Muscle of leg (tissue), 11 donors: ENCODE data around the gene MPRIP. TPM values are rescaled to one million over a fixed set of nuclear protein-coding genes. Genes with fewer than 3 reads are reported as not detected.
A peak's percentile ranks its signal among the peaks of the same experiment; 100 is the strongest.

ENCODE experiments used
- DNase-seq: peaks from one replicate; pipeline ENCODE4 v3.0.0; 2013
- H3K27ac ChIP-seq: one replicate; pipeline ENCODE4 v1.5.1; 2013; ENCODE audit warnings: mild to moderate bottlenecking, low read length, control low read depth
- H3K27me3 ChIP-seq: one replicate; pipeline ENCODE4 v1.6.1; 2013; ENCODE audit warnings: low read length; ENCODE audit not compliant: control insufficient read depth, insufficient read depth
- H3K36me3 ChIP-seq: one replicate; pipeline ENCODE4 v1.6.1; 2013; ENCODE audit warnings: low read length; ENCODE audit not compliant: control insufficient read depth, insufficient read depth
- H3K4me1 ChIP-seq: one replicate; pipeline ENCODE4 v1.6.1; 2013; ENCODE audit warnings: low read length; ENCODE audit not compliant: control insufficient read depth, insufficient read depth
- H3K4me3 ChIP-seq: one replicate; pipeline ENCODE4 v1.5.1; 2013; ENCODE audit warnings: low read length, control low read depth
- H3K9me3 ChIP-seq: replicated peaks from 2 replicates; pipeline ENCODE4 v1.6.1; 2013; ENCODE audit warnings: low read depth, low read length; ENCODE audit not compliant: control insufficient read depth
- WGBS: methylation state at CpG from one replicate; pipeline ENCODE4 v1.1.5; 2013; ENCODE audit warnings: missing lambda C conversion rate; ENCODE audit not compliant: insufficient coverage; 5-methylcytosine and 5-hydroxymethylcytosine counted together
- polyA plus RNA-seq, 8 donors: library from polyadenylated mRNA; unstranded; fragments of 120-200 nt; gene quantifications; one replicate each; pipeline versions ENCODE4 v1.2.1 to v1.2.3, GENCODE V29; 2013; ENCODE audit warnings: inconsistent platforms in 1 of 8, low replicate concordance in 1 of 8; ENCODE audit not compliant: insufficient read length in 8 of 8, insufficient read depth in 1 of 8
- total RNA-seq: library from RNA; stranded (reverse); fragments of 120-200 nt; gene quantifications from one replicate; pipeline ENCODE4 v1.2.4, GENCODE V29; 2013

The MPRIP gene
- total and polyA plus RNA-seq, 9 donors = 144 to 211 (median 198) TPM

DNA sequence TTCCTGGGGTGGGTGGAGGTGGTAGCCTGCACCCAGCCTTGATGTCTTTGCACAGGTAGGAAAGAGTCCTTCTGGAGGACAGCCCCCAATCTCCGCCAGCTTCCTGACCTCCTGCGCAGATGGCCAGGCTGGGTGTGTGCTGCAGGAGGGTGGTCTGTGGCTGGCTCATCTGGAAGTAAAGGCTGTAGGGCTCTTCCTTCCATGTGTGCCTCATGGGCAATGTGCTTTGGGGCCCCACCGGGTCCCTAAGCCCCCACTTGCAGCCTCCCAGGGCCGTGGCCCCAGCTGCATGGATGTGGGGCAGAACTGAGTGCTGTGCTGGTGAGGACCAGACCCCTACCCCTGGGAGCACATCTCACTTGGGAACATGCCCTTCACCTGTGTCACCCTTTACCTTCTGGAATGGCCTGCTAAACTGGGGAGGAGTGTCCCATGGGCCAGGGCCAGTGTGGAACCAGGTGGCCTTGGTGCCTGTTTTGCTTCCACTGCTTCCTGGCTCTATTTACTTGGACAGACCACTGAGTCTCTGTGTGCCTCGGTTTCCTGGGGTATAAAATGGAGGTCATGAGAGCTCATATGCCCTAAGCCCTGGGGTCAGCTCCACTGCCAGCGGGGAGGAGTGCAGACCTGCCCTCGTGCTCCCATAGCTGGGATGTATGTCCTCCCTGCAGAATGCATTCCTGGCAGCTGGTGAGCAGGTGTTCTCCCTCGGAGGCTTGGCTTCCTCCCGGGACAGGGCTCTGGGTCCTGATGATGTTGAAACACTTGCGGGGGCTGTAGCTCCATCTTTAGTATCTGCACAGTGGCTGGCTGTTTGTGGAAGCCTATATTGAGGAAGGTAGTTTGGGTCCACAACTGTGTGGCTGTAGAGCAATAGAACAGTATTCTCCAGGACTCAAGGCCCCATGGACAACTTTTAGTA lies 18.0 kb downstream of the MPRIP start:
- no peak for DNase-seq
- 71% methylated on average over 6 of the region's 10 CpGs for WGBS
- peaks cover 77% of the 10 kb centered on the region for H3K4me1 ChIP-seq
- no peaks in the 10 kb centered on the region for H3K9me3 ChIP-seq
- H3K36me3 ChIP-seq = peaks cover 34% of the 10 kb centered on the region
- no peak overlapping the region for H3K27ac ChIP-seq
- H3K27me3 ChIP-seq = no peaks in the 10 kb centered on the region
- H3K4me3 ChIP-seq = no peak overlapping the region

DNA sequence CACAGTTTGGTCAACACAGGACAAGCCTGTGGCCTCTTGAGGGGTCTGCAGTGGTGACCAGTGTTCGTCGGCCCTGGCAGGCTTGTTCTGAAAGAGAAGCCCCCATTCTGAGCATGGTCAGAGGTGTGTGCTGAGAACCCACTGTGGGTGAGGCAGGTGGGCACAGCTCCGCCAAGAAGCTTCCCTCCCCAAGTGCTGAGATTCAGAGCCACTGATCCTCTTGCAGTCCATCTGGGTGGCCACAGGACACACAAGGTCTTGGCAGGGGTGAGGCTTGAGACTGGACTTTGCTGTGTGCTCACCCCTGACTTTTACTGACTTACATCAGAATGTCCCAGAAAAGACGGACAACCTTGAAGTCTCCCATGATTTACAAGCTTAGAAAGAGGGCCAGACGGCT lies 18.7 kb downstream of the MPRIP start:
- H3K27ac ChIP-seq = no peak overlapping the region
- DNase-seq = no peak

GRCh38 chr17:17061516-17061915 lies 19.3 kb downstream of the MPRIP start:
- Histone ChIP-seq H3K27me3 (no peaks in the 10 kb centered on the region), H3K4me1 (peaks cover 65% of the 10 kb centered on the region), H3K27ac (no peak overlapping the region), H3K4me3 (no peak overlapping the region), H3K36me3 (peaks cover 34% of the 10 kb centered on the region), H3K9me3 (no peaks in the 10 kb centered on the region)
- DNase-seq = no peak
- WGBS = 71% methylated on average over 3 of the region's 3 CpGs

More for the DNA sequence above, 18.7 kb downstream of the MPRIP start:
- peaks cover 70% of the 10 kb centered on the region for H3K4me1 ChIP-seq
- no peaks in the 10 kb centered on the region for H3K27me3 ChIP-seq
- no peak overlapping the region for H3K4me3 ChIP-seq
- peaks cover 34% of the 10 kb centered on the region for H3K36me3 ChIP-seq
- WGBS = 76% methylated on average over 3 of the region's 5 CpGs
- no peaks in the 10 kb centered on the region for H3K9me3 ChIP-seq

DNA sequence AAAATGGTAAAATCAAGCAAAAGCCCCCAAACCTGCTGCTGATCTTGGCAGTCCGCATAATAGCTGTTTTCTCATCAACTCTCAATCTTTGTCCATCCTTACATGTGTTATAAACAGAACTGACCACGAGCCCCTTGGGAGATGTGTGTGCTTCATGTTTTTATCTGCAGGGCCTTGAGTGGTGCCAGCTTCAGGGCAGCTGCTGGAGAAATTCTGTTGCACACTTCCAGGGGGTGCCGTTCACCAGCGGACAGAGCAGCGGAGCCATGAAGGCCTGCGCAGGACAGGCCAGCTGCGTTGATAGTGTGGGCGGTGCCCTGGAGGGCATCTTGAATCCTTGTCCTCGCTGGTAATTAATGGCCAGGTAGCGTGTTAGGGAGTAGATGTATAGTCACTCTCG lies 20.1 kb downstream of the MPRIP start:
- no peak overlapping the region for H3K27ac ChIP-seq
- 96% methylated on average over 7 of the region's 11 CpGs for WGBS
- no peaks in the 10 kb centered on the region for H3K27me3 ChIP-seq
- H3K9me3 ChIP-seq = no peaks in the 10 kb centered on the region
- H3K4me3 ChIP-seq = no peak overlapping the region
- no peak for DNase-seq
- H3K36me3 ChIP-seq = peaks cover 30% of the 10 kb centered on the region
- peaks cover 56% of the 10 kb centered on the region for H3K4me1 ChIP-seq

DNA sequence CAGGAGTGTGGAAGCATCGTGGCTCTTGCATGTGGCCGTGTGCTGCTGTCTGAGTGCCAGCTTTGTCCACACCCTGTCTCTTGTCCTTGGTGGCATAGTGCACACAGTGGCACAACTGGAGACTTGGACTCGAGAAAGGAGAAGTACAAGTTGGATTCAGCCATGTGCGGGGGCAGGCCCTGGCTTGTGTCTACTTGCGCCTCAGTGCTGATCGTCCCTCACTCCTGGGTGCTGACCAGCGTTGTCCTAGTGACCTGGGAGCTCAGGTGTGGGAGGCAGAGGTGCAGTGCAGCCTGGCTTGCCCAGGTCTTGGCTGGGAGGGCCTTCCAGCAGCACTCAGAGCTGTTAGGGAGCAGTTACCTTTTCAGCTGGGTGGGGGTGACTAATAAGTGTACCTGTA lies 20.6 kb downstream of the MPRIP start:
- 80% methylated on average over 7 of the region's 7 CpGs for WGBS
- DNase-seq = no peak
- Histone ChIP-seq H3K27ac (no peak overlapping the region), H3K27me3 (no peaks in the 10 kb centered on the region), H3K36me3 (peaks cover 26% of the 10 kb centered on the region), H3K4me3 (no peak overlapping the region), H3K9me3 (no peaks in the 10 kb centered on the region), H3K4me1 (peaks cover 53% of the 10 kb centered on the region)

- Histone ChIP-seq H3K9me3 (no peaks in the 10 kb centered on the region), H3K27ac (no peak overlapping the region), H3K36me3 (peaks cover 22% of the 10 kb centered on the region), H3K4me3 (no peak overlapping the region), H3K27me3 (no peaks in the 10 kb centered on the region), H3K4me1 (peaks cover 46% of the 10 kb centered on the region)
- DNase-seq = peak; percentile 59
- WGBS = 75% methylated on average over 8 of the region's 12 CpGs
Measured at GRCh38 chr17:17063546-17064122, 21.4 kb downstream of the MPRIP start.

GRCh38 chr17:17064322-17064721 lies 22.1 kb downstream of the MPRIP start:
- no peak overlapping the region for H3K27ac ChIP-seq
- H3K27me3 ChIP-seq = no peaks in the 10 kb centered on the region
- H3K9me3 ChIP-seq = no peaks in the 10 kb centered on the region
- H3K4me1 ChIP-seq = peaks cover 43% of the 10 kb centered on the region
- peaks cover 22% of the 10 kb centered on the region for H3K36me3 ChIP-seq
- WGBS = 92% methylated on average over 7 of the region's 7 CpGs
- H3K4me3 ChIP-seq = no peak overlapping the region
- no peak for DNase-seq

DNA sequence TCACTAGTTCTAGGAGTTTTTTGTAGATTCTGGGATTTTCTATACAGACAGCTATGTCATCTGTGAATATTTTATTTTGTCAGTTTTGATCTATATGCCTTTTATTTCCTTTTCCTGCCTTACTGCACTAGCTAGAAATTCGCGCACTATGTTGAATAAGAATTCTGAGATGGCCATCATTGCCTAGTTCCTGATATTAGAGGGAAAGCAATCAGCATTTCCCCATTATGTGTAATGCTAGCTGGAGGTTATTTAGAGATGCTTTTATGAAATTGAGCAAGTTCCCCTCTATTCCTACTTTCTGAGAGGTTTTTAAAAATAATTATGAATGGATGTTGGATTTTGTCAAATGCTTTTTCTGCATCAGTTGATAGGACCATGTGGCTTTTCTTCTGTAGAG lies 23.8 kb downstream of the MPRIP start:
- Histone ChIP-seq H3K36me3 (peaks cover 18% of the 10 kb centered on the region), H3K27ac (no peak overlapping the region), H3K27me3 (no peaks in the 10 kb centered on the region), H3K4me1 (peaks cover 28% of the 10 kb centered on the region), H3K9me3 (no peaks in the 10 kb centered on the region), H3K4me3 (no peak overlapping the region)
- no peak for DNase-seq
- no CpG with 5 or more reads among the region's 2 CpGs for whole genome bisulfite sequencing

- H3K4me3 ChIP-seq = no peak overlapping the region
- peaks cover 24% of the 10 kb centered on the region for H3K4me1 ChIP-seq
- H3K36me3 ChIP-seq = peaks cover 26% of the 10 kb centered on the region
- no CpG with 5 or more reads among the region's 5 CpGs for WGBS
- DNase-seq = no peak
- no peak overlapping the region for H3K27ac ChIP-seq
- H3K9me3 ChIP-seq = no peaks in the 10 kb centered on the region
- no peaks in the 10 kb centered on the region for H3K27me3 ChIP-seq
Measured at GRCh38 chr17:17067257-17067656, 25.0 kb downstream of the MPRIP start.

DNA sequence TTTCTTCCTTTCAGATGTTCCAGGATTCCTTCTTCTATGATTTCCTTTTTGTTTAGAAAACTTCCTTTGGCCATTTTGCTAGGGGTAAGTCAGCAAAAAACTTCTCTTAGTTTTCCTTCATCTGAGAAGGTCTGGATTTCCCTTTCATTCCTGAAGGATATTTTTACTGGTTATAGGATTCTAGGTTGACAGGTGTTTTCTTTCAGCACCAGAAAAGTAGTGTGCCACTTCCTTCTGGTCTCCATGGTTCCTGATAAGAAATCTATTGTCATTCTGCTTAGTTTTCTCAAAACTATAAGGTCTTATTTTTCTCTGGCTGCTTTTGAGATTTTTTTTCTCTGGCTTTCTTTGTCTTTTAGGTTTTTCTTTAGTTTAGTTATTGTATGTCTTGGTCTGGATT lies 27.6 kb downstream of the MPRIP start:
- DNase-seq = no peak
- peaks cover 25% of the 10 kb centered on the region for H3K4me1 ChIP-seq
- H3K9me3 ChIP-seq = no peaks in the 10 kb centered on the region
- H3K4me3 ChIP-seq = no peak overlapping the region
- H3K27ac ChIP-seq = no peak overlapping the region
- H3K36me3 ChIP-seq = peaks cover 29% of the 10 kb centered on the region
- no peaks in the 10 kb centered on the region for H3K27me3 ChIP-seq
